GM19023 (cell line): ENCODE results near the gene GARNL3.

Experiments used
- ATAC-seq: cut with Tn5 transposase; IDR thresholded peaks from one replicate; pipeline ENCODE4 v1.9.1; 2021; ENCODE audit warnings: mild to moderate bottlenecking, moderate library complexity; ENCODE audit not compliant: unreplicated experiment

GARNL3 gene

GRCh38 chr9:127423476-127423933, 158.9 kb downstream of the GARNL3 start:
- no peak for ATAC-seq

- ATAC-seq: peak; percentile 87
Measured at GRCh38 chr9:127423934-127424675, 159.5 kb downstream of the GARNL3 start, which contains the start of gene ZNF79. ZNF79 (plus strand) TSS chr9:127424382; CDS start chr9:127424788, 406 bp downstream.

- ATAC-seq: no peak
Measured at GRCh38 chr9:127424676-127424999, 160.1 kb downstream of the GARNL3 start.

- no peak for ATAC-seq
Measured at GRCh38 chr9:127426756-127427155, 162.2 kb downstream of the GARNL3 start.

- no peak for ATAC-seq
Measured at GRCh38 chr9:127428348-127428747, 163.8 kb downstream of the GARNL3 start.

- no peak for ATAC-seq
Measured at GRCh38 chr9:127430415-127430814, 165.8 kb downstream of the GARNL3 start.

- no peak for ATAC-seq
Measured at GRCh38 chr9:127437497-127438264, 173.1 kb downstream of the GARNL3 start.

- no peak for ATAC-seq
Measured at GRCh38 chr9:127438394-127438793, 173.8 kb downstream of the GARNL3 start.
